ENCODE measurements around the gene SPATA31C1.

Gene SPATA31C1

DNA sequence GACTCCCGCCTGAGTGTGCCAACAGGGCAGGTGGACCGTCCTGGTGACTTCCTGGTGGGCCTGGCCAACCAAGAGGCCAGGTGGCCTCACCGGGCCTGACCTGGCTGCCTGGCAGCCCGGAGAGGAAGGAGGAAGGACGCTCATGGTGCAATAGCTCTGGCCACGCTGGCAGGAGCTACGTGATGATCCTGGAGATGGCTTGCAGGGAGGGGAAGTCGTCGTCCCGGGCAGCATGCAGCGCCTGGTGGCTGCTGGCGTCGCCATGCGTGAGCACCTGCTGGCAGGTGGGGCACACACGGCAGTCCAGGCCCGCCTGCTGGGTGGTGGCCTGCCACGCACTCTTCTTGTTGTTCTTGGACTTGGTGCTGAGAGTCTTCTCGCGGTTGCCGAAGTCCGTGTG, 26.3 kb downstream of the SPATA31C1 start:
- DNase-seq = no peak

DNA sequence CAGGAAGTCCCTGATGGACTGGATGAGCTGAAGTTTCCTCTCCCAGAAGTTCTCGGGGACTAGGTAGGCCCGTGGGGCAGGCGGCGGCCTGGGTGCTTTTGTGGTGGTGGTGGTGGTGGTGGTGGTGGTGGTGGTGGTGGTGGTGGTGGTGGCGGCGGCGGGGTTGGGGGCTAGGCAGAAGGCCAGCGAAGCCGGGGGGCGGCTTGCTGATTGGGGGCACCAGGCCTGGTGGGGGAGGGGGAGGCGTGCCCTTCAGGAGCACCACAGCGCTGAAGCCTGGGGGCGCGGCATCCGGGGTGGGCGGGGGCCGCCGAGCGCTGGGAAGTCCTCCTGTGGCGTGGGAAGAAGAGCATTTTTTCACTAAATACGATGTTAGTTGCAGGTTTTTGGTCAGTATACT, 26.9 kb downstream of the SPATA31C1 start:
- DNase-seq = no peak

DNA sequence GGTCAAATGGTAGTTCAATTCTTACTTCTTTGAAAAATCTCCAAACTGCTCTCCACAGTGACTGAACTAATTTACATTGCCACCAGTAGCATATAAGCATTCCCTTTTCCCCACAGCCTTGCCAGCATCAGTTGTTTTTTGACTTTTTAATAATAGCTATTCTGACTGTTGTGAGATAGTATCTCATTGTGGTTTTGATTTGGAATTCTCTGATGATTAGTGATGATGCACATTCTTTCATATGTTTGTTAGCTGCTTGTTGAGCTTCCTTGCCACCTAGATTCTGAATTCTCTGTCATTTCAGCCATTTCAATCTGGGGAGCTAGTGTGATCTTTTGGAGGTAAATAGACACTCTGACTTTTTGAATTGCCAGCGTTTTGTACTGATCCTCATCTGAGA, 32.5 kb downstream of the SPATA31C1 start:
- DNase-seq = no peak

DNA sequence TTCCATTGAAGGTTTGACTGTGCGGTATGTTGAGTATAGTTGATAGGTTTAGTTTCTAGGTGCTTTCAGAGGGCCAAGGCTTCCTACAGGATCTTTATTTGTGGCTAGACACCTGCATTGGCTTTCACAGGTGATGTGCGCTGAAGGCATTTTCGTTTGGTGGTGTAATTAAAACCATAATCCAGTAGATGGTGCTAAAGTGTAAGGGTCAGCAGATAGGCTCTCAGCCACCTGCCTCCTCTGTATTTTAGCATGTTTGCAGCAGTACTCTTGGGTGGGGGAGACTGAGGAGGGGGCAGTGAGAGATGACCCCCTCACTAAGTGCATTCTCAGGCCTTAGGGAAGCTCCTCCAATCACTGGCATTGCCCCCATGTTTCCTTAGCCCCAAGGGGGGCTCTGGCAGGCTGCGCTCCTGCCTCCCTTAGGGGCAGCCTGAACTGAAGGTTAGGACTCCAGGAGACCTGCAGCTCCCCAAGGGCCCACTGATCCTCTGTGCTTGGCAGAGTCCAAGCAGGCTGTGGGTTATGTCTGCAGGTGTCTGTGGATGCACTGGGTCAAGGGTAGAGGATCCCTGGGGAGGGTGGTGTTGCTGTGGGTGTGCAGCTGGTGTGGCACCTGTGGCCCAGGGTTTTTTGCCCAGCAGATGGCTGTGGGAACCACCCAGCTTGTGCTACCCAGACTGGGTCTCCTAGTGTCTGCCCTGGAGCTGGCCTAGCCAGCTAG, 33.2 kb downstream of the SPATA31C1 start:
- DNase-seq = peak; percentile 30

DNA sequence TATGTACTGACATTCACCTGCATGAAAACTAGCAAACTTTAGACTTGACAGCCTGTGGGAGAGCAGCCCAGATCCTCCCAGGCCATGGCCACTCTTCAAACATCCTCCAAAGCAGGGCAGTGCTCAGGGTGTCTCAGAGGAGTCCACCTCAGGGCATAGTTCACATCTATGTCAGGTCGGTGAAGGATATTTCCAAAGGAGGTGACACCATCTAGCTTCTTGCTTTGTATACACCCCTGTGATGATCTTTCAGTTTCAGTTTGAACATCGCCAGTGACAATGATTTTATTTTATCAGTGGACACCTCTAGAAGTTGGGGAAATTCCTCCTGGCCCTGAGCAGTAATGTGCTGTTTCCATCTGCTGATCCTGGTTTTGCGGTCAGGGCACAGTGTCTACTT, 36.5 kb downstream of the SPATA31C1 start:
- no peak for DNase-seq

DNA sequence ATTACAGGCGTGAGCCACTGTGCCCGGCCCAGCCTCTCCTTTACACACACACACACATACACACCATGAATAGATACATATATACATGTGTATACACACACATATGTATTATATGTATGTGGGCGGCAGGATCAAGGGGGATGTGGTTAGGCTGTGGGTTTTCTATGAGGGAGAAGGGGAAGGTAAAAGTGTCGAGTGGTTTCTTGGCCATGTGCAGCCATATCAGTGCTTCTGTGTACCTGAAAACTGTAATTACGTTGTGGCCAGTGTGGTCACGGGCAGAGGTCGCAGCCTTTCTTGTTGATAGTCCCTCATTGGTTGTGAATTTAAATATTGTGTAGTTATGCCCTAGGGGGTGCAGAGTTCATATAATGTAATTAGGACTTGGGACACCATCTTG, 40.1 kb downstream of the SPATA31C1 start:
- no peak for DNase-seq

DNA sequence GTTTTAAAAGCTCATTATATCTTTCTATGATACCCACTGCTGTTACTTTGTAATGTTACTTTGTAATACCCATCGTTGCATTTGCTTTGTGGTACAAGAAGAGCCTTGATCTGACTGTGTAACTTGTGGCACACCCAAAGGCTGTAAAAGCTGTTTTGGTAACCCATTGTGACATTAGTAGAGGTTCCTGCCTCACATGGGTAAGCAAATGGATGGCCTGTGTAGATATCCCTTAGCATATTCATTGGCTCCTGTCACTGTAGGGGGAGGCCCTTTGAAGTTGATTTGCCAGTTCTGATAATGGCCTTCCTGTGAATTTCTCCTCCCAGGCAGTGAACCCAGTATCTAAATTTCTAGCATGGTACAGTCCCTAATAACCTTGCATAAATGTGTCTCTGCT, 40.8 kb downstream of the SPATA31C1 start:
- no peak for DNase-seq

DNA sequence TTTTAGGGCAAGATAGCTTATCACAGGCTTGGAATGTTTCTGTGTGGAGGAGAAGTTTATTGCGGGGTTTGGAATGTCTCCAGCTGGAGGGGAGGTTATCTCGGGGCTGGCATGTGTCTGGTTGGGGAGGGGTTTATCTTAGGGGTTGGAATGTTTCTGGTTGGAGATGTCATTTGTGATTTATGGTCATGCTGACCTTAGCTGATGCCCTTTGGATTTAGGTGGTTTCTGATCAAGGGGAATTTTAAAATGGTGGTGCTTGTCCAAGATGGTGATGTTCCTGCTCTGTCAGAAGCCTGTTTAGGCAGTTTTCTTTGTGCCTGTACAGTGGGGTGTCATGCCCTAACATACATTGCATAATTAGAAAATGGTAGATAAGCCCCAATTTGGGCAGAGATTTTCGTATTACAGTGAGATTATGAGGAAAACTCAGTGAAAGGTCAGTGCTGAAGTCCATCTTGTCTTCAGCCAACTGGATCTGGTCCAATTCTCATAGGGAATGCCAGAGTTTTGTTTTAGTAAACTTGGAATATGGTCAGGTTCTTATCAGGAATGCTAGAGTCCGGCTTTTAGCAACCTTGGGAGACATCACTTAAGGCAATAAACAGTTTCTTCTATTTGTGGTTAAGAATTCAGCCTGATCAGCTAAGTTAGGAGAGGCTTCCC, 42.3 kb downstream of the SPATA31C1 start:
- no peak for DNase-seq

DNA sequence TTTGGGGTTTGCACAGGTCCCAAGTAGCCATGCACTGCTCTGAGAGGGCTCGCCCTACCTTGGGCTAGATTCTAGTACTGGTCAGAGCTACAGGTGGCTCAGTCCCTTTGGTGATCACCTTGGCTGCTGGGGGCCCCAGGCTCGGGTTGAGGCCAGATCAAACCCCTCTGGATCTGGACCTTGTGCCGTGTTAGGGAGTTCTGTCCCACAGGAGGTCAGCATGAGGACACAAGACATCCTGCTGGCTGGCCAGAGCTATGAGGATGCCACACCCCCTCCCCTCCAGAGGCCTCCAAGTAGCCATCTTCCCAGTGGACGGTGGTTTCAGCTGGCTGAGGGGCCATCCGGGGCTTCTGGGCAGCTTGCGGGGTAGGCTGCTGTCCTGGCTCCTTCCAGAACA, 46.0 kb downstream of the SPATA31C1 start:
- DNase-seq = no peak

DNA sequence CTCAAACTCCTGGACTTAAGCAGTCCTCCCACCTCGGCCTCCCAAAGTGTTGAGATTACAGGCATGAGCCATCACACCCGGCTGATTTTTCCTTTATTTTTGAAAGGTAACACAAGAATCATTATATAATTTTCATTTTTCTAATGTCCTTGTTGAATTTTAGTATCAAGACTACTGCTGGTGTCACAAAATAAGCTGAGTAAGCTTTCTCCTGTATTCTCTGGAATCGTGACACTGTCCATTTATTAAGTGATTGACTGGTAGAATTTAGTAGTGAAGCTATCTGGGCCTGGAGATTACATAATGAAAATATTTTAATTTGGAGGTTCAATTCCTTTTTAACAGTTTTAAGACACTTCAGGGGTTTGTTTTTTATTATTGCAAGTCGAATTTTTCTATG, 47.1 kb downstream of the SPATA31C1 start:
- no peak for DNase-seq

DNA sequence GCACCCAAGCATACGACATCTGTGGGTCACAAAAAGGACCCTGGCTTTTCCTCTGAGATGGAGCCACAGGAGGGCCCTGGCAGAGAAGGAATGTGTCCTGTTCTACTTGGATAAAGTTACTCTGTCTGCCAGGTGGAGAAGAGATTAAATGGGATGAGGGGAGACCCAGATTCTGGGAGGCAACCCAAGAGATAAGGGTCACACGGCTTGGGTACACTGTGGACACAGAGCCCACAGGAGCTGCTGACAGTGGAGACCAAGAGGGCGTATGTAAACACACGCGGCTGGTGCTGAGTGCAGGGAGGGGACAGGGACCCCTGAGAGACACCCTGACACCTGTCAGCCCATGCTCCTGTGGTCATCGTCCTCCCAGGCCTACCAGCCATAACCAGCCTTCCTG, 50.4 kb downstream of the SPATA31C1 start:
- no peak for DNase-seq

DNA sequence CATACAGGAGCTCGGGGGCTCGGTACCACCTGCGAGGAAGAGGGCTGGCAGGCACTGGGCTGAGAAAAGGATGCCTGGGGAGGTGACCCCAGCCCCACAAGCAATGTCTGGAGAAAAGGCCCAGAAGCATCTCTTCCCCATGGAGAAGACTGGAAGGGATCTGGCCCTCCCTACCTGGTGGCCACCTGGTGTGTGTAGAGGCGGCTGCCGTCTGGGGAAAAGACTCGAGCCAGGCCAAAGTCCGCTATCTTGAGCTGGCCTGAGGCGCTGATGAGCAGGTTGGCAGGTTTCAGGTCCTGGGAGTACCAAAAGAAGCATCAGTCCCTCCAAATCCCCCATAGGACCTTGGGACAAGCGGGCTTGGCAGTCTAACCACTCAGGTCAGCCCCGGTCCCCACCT, 52.8 kb downstream of the SPATA31C1 start:
- DNase-seq = no peak

DNA sequence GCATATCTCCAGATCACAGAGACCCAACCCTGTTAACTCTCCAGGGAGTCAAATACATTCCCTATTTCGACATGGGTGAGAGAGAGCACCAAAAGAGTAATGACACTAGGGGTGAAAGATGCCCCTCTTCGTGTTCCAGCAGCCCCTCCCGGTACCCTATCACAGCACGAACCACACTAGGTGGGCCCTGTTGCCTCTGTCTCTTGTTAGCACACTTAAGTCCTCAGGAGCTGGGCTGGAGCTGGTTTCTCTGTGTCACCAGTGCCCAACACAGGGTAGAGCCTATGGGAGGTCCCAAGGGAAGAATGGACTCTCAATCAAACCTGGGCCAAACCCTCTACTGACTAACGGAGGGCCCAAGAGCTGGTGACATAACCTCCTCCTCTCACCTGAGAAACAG, 55.4 kb downstream of the SPATA31C1 start:
- DNase-seq = no peak

All from NCI-H2029 treated with DMSO at 0.1 percent for 48 hours (cell line).